ENCODE measurements around the gene JMJD1C.

Gene JMJD1C

DNA sequence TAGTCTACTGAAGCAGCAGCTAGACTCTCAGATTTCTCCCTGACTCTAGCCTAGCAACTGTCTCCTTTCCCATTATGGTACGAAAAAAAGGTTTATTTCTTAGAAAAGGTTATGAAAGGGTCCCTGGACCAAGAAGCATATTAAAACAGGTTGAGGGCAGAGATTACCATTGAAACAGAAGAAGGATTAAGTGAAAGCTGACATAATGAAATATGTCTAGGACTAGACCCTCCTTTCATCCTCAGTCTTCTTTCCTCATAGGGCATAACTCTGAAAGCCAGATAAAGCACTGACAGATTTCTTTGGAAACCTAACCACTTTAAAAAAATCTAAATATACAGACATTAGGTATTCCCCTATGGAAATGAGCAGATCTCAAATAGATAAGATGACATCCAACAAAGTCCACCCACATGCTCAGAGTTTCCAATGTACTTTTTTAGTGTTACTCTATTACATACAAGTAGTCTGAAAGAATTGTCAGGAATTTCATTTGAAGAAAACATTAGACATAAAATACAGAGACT, 58.6 kb downstream of the JMJD1C start:
- no peaks in the 10 kb centered on the region for H3K36me3 ChIP-seq (ENCODE audit: control insufficient read depth, low read length)
- H3K4me2 ChIP-seq (ENCODE audit: low read length): no peak overlapping the region
- H3K4me1 ChIP-seq (ENCODE audit: control insufficient read depth, low read length): peaks cover 13% of the 10 kb centered on the region
- H4K20me1 ChIP-seq (ENCODE audit: control insufficient read depth, insufficient read depth, low read depth, low read length): no peaks in the 10 kb centered on the region
- H3K4me3 ChIP-seq (ENCODE audit: low read length): no peak overlapping the region
- no peak overlapping the region for H3K27ac ChIP-seq (ENCODE audit: low read depth, low read length)
- H3K79me2 ChIP-seq (ENCODE audit: control insufficient read depth, low read length): peaks cover 14% of the 10 kb centered on the region
- no peaks in the 10 kb centered on the region for H3F3A ChIP-seq (ENCODE audit: control insufficient read depth, insufficient read depth)
- H3K9me2 ChIP-seq (replicated peaks; ENCODE audit: control insufficient read depth, low read length): no peaks in the 10 kb centered on the region
- no peaks in the 10 kb centered on the region for H3K27me3 ChIP-seq (ENCODE audit: control insufficient read depth, low read length)
- TF ChIP-seq CTCF (IDR thresholded peaks at IDR 0.05; ENCODE audit: low read depth, low read length, poor library complexity, severe bottlenecking) (no peak), EZH2phosphoT487 (IDR thresholded peaks at IDR 0.05; ENCODE audit: borderline replicate concordance, low read length) (no peak)
- no peaks in the 10 kb centered on the region for H3K9me3 ChIP-seq (ENCODE audit: control insufficient read depth, insufficient read depth, low read length)

GRCh38 chr10:63396133-63396761, 69.5 kb downstream of the JMJD1C start:
- Histone ChIP-seq H3K9me3 (ENCODE audit: control insufficient read depth, insufficient read depth, low read length) (no peaks in the 10 kb centered on the region), H3K4me3 (ENCODE audit: low read length) (no peak overlapping the region), H4K20me1 (ENCODE audit: control insufficient read depth, insufficient read depth, low read depth, low read length) (no peaks in the 10 kb centered on the region), H3K9me2 (replicated peaks; ENCODE audit: control insufficient read depth, low read length) (no peaks in the 10 kb centered on the region), H3K79me2 (ENCODE audit: control insufficient read depth, low read length) (peaks cover 15% of the 10 kb centered on the region; the same call in 1 of the 2 replicates), H3K4me2 (ENCODE audit: low read length) (no peak overlapping the region), H3K27me3 (ENCODE audit: control insufficient read depth, low read length) (no peaks in the 10 kb centered on the region), H3K36me3 (ENCODE audit: control insufficient read depth, low read length) (no peaks in the 10 kb centered on the region), H3K27ac (ENCODE audit: low read depth, low read length) (no peak overlapping the region), H3F3A (ENCODE audit: control insufficient read depth, insufficient read depth) (0 out of 2 replicates have a peak, but pooled peaks cover 3% of the 10 kb centered on the region), H3K4me1 (ENCODE audit: control insufficient read depth, low read length) (no peaks in the 10 kb centered on the region)
- no peak for TF ChIP-seq CTCF (IDR thresholded peaks at IDR 0.05; ENCODE audit: low read depth, low read length, poor library complexity, severe bottlenecking)
- TF ChIP-seq EZH2phosphoT487 (IDR thresholded peaks at IDR 0.05; ENCODE audit: borderline replicate concordance, low read length): no peak

DNA sequence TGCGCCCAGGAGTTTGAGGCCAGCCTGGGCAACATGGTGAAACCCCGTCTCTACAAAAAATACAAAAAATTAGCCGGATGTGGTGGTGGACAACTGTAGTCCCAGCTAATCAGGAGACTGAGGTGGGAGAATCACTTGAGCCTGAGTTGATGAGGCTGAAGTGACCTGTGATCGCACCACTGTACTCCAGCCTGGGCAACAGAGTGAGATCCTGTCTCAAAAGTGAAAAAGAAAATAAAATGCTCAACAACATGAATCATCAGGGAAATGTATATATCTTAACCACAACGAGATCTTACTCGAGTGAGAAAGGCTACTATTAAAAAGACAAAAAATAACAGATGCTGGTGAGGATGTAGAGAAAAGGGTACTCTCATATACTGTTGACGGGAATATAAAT, 72.7 kb downstream of the JMJD1C start:
- H3F3A ChIP-seq (ENCODE audit: control insufficient read depth, insufficient read depth): 0 out of 2 replicates have a peak, but pooled peaks cover 3% of the 10 kb centered on the region

More for the DNA sequence above, 72.7 kb downstream of the JMJD1C start:
- Histone ChIP-seq H3K4me2 (ENCODE audit: low read length) (no peak overlapping the region), H3K9me2 (replicated peaks; ENCODE audit: control insufficient read depth, low read length) (no peaks in the 10 kb centered on the region), H3K9me3 (ENCODE audit: control insufficient read depth, insufficient read depth, low read length) (peaks cover 7% of the 10 kb centered on the region; the same call in 1 of the 2 replicates), H3K79me2 (ENCODE audit: control insufficient read depth, low read length) (peaks cover 43% of the 10 kb centered on the region), H3K36me3 (ENCODE audit: control insufficient read depth, low read length) (no peaks in the 10 kb centered on the region), H3K27me3 (ENCODE audit: control insufficient read depth, low read length) (no peaks in the 10 kb centered on the region), H3K4me3 (ENCODE audit: low read length) (no peak overlapping the region), H4K20me1 (ENCODE audit: control insufficient read depth, insufficient read depth, low read depth, low read length) (no peaks in the 10 kb centered on the region), H3K4me1 (ENCODE audit: control insufficient read depth, low read length) (peaks cover 5% of the 10 kb centered on the region), H3K27ac (ENCODE audit: low read depth, low read length) (no peak overlapping the region)
- TF ChIP-seq CTCF (IDR thresholded peaks at IDR 0.05; ENCODE audit: low read depth, low read length, poor library complexity, severe bottlenecking): no peak
- no peak for TF ChIP-seq EZH2phosphoT487 (IDR thresholded peaks at IDR 0.05; ENCODE audit: borderline replicate concordance, low read length)
